ENCODE measurements around the gene KHDC4.
A peak's percentile ranks its signal among the peaks of the same experiment; 100 is the strongest.

The KHDC4 gene

DNA sequence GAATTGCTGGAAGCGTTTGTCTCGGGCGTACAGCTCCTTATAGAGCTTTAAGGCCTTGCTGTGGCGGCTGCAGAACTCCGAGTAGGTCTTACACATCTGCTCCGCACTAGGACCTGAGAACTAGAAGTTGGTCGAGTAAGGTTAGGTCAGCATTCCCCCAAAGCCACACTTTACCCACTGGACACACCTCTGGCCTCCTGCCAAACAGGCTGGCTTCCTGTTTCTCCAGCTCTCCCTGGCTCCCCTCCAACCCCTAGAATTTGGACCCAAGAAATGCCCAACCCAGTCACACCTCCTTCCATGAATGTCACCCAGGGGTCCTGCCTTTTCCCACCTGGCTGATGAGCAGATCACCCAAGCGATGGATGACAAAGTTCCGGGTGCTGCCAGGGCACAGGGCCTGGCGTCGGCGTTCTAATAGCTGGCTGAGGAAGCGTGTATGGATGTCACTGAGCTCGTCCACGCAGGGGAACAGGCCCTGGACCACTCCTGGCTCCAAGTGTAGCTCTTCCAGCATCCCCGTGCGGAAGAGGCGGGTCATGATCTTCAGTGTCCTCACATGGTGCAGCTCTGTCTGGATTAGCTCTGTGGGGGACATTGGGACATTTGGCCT lies 28.5 kb upstream of the KHDC4 start:
- CTCF ChIA-PET, result interaction anchor here (0.5 to 2.4 kb wide), 8 partner anchors 14 to 126 kb away, joined by 3 to 12 read pairs (median 4); no protein-coding TSS in a partner anchor
- H3K27ac ChIP-seq (ENCODE audit: extremely low read depth, low read depth, low read length), result no peak overlapping the region

DNA sequence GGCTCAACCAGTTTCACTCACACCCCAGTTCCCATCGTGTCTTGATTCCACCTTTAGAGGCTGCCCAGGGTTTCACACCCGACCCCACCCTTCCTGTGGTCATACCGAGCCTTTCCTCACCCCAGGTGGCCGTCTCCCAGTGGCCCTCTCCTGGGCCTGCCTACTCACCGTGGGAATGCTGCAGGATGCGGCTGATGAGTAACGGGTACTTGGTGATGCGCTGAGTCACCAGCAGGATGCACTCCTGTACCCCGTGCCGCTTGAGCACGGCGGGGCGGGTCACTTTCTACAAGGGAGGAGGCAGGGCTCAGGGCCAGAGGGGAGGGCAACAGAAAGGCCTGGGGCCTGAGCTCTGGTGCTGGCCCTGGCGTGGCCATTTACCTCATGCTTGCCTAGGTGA lies 27.7 kb upstream of the KHDC4 start:
- Histone ChIP-seq H3K4me3 (ENCODE audit: low read depth, low read length) (no peak overlapping the region), H3K4me1 (ENCODE audit: control insufficient read depth, insufficient read depth, low read length) (no peaks in the 10 kb centered on the region), H3K9me3 (ENCODE audit: control insufficient read depth, insufficient read depth, low read depth, low read length) (no peaks in the 10 kb centered on the region), H3K36me3 (ENCODE audit: control insufficient read depth in 2 of 2, insufficient read depth in 1 of 2, low read length in 2 of 2) (peaks cover 49 to 88% of the 10 kb centered on the region in 2 experiments), H3K27ac (ENCODE audit: extremely low read depth, low read depth, low read length) (no peak overlapping the region)
- ChIA-PET CTCF (interaction anchor here (1.1 to 2.4 kb wide), 6 partner anchors 15 to 105 kb away, joined by 3 to 12 read pairs (median 6); no protein-coding TSS in a partner anchor), POLR2A (interaction anchor here (1.2 to 3.2 kb wide), 4 partner anchors 14 to 28 kb away, joined by 3 to 11 read pairs (median 8); partner anchors contain the start of gene ARHGEF2)
- no peak for TF ChIP-seq ZNF658 (tag by site-specific recombination; IDR thresholded peaks at IDR 0.05)
- TF ChIP-seq GLIS1 (tag by site-specific recombination; IDR thresholded peaks at IDR 0.05), result peak; percentile 75
- TF ChIP-seq, protein P1, sequence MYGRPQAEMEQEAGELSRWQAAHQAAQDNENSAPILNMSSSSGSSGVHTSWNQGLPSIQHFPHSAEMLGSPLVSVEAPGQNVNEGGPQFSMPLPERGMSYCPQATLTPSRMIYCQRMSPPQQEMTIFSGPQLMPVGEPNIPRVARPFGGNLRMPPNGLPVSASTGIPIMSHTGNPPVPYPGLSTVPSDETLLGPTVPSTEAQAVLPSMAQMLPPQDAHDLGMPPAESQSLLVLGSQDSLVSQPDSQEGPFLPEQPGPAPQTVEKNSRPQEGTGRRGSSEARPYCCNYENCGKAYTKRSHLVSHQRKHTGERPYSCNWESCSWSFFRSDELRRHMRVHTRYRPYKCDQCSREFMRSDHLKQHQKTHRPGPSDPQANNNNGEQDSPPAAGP (tag by site-specific recombination; IDR thresholded peaks at IDR 0.05), result peak; percentile 94
- TF ChIP-seq ZNF600 (tag by site-specific recombination; IDR thresholded peaks at IDR 0.05), result peak; percentile 56; the same call in 1 of the 2 replicates
- 0 out of 2 replicates have a peak, but pooled peaks have one; percentile 23 for TF ChIP-seq ZNF629 (tag by site-specific recombination; IDR thresholded peaks at IDR 0.05)
- peak; percentile 37; the same call in 1 of the 2 replicates for TF ChIP-seq GLIS2 (tag by site-specific recombination; IDR thresholded peaks at IDR 0.05)
- TF ChIP-seq, protein P2, sequence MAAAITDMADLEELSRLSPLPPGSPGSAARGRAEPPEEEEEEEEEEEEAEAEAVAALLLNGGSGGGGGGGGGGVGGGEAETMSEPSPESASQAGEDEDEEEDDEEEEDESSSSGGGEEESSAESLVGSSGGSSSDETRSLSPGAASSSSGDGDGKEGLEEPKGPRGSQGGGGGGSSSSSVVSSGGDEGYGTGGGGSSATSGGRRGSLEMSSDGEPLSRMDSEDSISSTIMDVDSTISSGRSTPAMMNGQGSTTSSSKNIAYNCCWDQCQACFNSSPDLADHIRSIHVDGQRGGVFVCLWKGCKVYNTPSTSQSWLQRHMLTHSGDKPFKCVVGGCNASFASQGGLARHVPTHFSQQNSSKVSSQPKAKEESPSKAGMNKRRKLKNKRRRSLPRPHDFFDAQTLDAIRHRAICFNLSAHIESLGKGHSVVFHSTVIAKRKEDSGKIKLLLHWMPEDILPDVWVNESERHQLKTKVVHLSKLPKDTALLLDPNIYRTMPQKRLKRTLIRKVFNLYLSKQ (tag by site-specific recombination; IDR thresholded peaks at IDR 0.05; ENCODE audit: borderline replicate concordance), result no peak

More for the DNA sequence above, 28.5 kb upstream of the KHDC4 start:
- no peak overlapping the region for H3K4me3 ChIP-seq (ENCODE audit: low read depth, low read length)
- TF ChIP-seq ZFP69B (tag by site-specific recombination; IDR thresholded peaks at IDR 0.05), result no peak
- no peak for TF ChIP-seq ZFP41 (tag by site-specific recombination; IDR thresholded peaks at IDR 0.05; ENCODE audit: borderline replicate concordance)
- no peak for TF ChIP-seq ZNF292 (tag by site-specific recombination; IDR thresholded peaks at IDR 0.05; ENCODE audit: borderline replicate concordance, low read depth)
- no peak for TF ChIP-seq ZNF391 (tag by site-specific recombination; IDR thresholded peaks at IDR 0.05; ENCODE audit: borderline replicate concordance, low read depth)
- no peak for TF ChIP-seq KLF7 (tag by site-specific recombination; IDR thresholded peaks at IDR 0.05; ENCODE audit: borderline replicate concordance)
- no peak for TF ChIP-seq ZNF785 (tag by site-specific recombination; IDR thresholded peaks at IDR 0.05)
- TF ChIP-seq, protein P3, sequence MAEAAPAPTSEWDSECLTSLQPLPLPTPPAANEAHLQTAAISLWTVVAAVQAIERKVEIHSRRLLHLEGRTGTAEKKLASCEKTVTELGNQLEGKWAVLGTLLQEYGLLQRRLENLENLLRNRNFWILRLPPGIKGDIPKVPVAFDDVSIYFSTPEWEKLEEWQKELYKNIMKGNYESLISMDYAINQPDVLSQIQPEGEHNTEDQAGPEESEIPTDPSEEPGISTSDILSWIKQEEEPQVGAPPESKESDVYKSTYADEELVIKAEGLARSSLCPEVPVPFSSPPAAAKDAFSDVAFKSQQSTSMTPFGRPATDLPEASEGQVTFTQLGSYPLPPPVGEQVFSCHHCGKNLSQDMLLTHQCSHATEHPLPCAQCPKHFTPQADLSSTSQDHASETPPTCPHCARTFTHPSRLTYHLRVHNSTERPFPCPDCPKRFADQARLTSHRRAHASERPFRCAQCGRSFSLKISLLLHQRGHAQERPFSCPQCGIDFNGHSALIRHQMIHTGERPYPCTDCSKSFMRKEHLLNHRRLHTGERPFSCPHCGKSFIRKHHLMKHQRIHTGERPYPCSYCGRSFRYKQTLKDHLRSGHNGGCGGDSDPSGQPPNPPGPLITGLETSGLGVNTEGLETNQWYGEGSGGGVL (tag by site-specific recombination; IDR thresholded peaks at IDR 0.05), result no peak
- TF ChIP-seq ZFHX2 (tag by site-specific recombination; conservative IDR thresholded peaks at IDR 0.05), result no peak
- TF ChIP-seq, protein P4, sequence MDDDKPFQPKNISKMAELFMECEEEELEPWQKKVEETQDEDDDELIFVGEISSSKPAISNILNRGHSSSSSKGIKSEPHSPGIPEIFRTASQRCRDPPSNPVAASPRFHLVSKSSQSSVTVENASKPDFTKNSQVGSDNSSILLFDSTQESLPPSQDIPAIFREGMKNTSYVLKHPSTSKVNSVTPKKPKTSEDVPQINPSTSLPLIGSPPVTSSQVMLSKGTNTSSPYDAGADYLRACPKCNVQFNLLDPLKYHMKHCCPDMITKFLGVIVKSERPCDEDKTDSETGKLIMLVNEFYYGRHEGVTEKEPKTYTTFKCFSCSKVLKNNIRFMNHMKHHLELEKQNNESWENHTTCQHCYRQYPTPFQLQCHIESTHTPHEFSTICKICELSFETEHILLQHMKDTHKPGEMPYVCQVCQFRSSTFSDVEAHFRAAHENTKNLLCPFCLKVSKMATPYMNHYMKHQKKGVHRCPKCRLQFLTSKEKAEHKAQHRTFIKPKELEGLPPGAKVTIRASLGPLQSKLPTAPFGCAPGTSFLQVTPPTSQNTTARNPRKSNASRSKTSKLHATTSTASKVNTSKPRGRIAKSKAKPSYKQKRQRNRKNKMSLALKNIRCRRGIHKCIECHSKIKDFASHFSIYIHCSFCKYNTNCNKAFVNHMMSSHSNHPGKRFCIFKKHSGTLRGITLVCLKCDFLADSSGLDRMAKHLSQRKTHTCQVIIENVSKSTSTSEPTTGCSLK (tag by site-specific recombination; IDR thresholded peaks at IDR 0.05), result no peak
- no peak for TF ChIP-seq GLIS1 (tag by site-specific recombination; IDR thresholded peaks at IDR 0.05)
- TF ChIP-seq, protein P5, sequence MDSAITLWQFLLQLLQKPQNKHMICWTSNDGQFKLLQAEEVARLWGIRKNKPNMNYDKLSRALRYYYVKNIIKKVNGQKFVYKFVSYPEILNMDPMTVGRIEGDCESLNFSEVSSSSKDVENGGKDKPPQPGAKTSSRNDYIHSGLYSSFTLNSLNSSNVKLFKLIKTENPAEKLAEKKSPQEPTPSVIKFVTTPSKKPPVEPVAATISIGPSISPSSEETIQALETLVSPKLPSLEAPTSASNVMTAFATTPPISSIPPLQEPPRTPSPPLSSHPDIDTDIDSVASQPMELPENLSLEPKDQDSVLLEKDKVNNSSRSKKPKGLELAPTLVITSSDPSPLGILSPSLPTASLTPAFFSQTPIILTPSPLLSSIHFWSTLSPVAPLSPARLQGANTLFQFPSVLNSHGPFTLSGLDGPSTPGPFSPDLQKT (IDR thresholded peaks at IDR 0.05; ENCODE audit: borderline replicate concordance, low read depth, low read length), result no peak
- TF ChIP-seq ZBTB1 (tag by site-specific recombination; IDR thresholded peaks at IDR 0.05), result no peak
- no peak for TF ChIP-seq ZNF585B (tag by site-specific recombination; IDR thresholded peaks at IDR 0.05)
- no peak for TF ChIP-seq ZBTB20 (tag by site-specific recombination; IDR thresholded peaks at IDR 0.05)
- no peak for TF ChIP-seq ZNF670 (tag by site-specific recombination; IDR thresholded peaks at IDR 0.05; ENCODE audit: low read depth)
- no peak for TF ChIP-seq ZNF624 (tag by site-specific recombination; IDR thresholded peaks at IDR 0.05)
- TF ChIP-seq, protein P6, sequence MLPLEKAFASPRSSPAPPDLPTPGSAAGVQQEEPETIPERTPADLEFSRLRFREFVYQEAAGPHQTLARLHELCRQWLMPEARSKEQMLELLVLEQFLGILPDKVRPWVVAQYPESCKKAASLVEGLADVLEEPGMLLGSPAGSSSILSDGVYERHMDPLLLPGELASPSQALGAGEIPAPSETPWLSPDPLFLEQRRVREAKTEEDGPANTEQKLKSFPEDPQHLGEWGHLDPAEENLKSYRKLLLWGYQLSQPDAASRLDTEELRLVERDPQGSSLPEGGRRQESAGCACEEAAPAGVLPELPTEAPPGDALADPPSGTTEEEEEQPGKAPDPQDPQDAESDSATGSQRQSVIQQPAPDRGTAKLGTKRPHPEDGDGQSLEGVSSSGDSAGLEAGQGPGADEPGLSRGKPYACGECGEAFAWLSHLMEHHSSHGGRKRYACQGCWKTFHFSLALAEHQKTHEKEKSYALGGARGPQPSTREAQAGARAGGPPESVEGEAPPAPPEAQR (tag by site-specific recombination; IDR thresholded peaks at IDR 0.05), result no peak
- TF ChIP-seq ZNF426 (tag by site-specific recombination; IDR thresholded peaks at IDR 0.05), result no peak
- TF ChIP-seq, protein P7, sequence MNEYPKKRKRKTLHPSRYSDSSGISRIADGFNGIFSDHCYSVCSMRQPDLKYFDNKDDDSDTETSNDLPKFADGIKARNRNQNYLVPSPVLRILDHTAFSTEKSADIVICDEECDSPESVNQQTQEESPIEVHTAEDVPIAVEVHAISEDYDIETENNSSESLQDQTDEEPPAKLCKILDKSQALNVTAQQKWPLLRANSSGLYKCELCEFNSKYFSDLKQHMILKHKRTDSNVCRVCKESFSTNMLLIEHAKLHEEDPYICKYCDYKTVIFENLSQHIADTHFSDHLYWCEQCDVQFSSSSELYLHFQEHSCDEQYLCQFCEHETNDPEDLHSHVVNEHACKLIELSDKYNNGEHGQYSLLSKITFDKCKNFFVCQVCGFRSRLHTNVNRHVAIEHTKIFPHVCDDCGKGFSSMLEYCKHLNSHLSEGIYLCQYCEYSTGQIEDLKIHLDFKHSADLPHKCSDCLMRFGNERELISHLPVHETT (tag by site-specific recombination; IDR thresholded peaks at IDR 0.05), result no peak
- TF ChIP-seq ZNF366 (tag by site-specific recombination; conservative IDR thresholded peaks at IDR 0.05), result no peak
- H3K36me3 ChIP-seq (ENCODE audit: control insufficient read depth in 2 of 2, insufficient read depth in 1 of 2, low read length in 2 of 2), result peaks cover 50 to 88% of the 10 kb centered on the region in 2 experiments
- no peaks in the 10 kb centered on the region for H3K4me1 ChIP-seq (ENCODE audit: control insufficient read depth, insufficient read depth, low read length)
- POLR2A ChIA-PET, result interaction anchor here (0.6 to 3.2 kb wide), 7 partner anchors 12 to 100 kb away, joined by 3 to 11 read pairs (median 4); partner anchors contain the start of gene ARHGEF2
- H3K9me3 ChIP-seq (ENCODE audit: control insufficient read depth, insufficient read depth, low read depth, low read length), result no peaks in the 10 kb centered on the region

Measured in HEK293 (cell line).